Measurements from ENCODE around the gene HDAC7.

GRCh38 chr12:47783821-47784819 lies 35.6 kb downstream of the HDAC7 start:
- no peak for TF ChIP-seq GATA3 (IDR thresholded peaks at IDR 0.05; ENCODE audit: low read depth, low read length)
- TF ChIP-seq GATA2 (IDR thresholded peaks at IDR 0.05; ENCODE audit: low read depth, low read length) = no peak
